ENCODE measurements around the gene CYBC1. TPM values are rescaled to one million over a fixed set of nuclear protein-coding genes. Genes with fewer than 3 reads are reported as not detected.

CYBC1 gene
- total RNA-seq, 1 experiment from 2014 or later = 92.4 TPM

- no peak overlapping the region for H3K9ac ChIP-seq (ENCODE audit: low read length)
- DNase-seq = peak; percentile 17
- H3K36me3 ChIP-seq (ENCODE audit: insufficient read depth, low read length) = peaks cover 8% of the 10 kb centered on the region; the same call in 1 of the 2 replicates
- no peak overlapping the region for H2AFZ ChIP-seq (ENCODE audit: low read length)
- H3K79me2 ChIP-seq (ENCODE audit: low read length) = no peaks in the 10 kb centered on the region
- peaks cover 4% of the 10 kb centered on the region; the same call in 1 of the 2 replicates for H4K20me1 ChIP-seq (ENCODE audit: insufficient read depth, low read depth, low read length)
- H3K9me2 ChIP-seq (replicated peaks; ENCODE audit: insufficient read depth, low read length) = no peaks in the 10 kb centered on the region
- no peak overlapping the region for H3K4me3 ChIP-seq (ENCODE audit: low read length)
- H3K4me2 ChIP-seq (ENCODE audit: low read depth, low read length, poor library complexity, severe bottlenecking) = no peak overlapping the region
- no peaks in the 10 kb centered on the region for H3K9me3 ChIP-seq (ENCODE audit: low read length)
- no peaks in the 10 kb centered on the region for H3K27me3 ChIP-seq (ENCODE audit: low read length)
- peaks cover 15% of the 10 kb centered on the region for H3K4me1 ChIP-seq (ENCODE audit: low read length)
- H3K27ac ChIP-seq (ENCODE audit: low read length) = no peak overlapping the region
Measured at GRCh38 chr17:82438401-82439193, 12.0 kb downstream of the CYBC1 start.

GRCh38 chr17:82437325-82437668, 13.3 kb downstream of the CYBC1 start:
- Histone ChIP-seq H2AFZ (ENCODE audit: low read length) (no peak overlapping the region), H3K27ac (ENCODE audit: low read length) (no peak overlapping the region), H3K4me2 (ENCODE audit: low read depth, low read length, poor library complexity, severe bottlenecking) (no peak overlapping the region), H3K9me2 (replicated peaks; ENCODE audit: insufficient read depth, low read length) (no peaks in the 10 kb centered on the region), H3K27me3 (ENCODE audit: low read length) (no peaks in the 10 kb centered on the region), H3K9ac (ENCODE audit: low read length) (no peak overlapping the region), H4K20me1 (ENCODE audit: insufficient read depth, low read depth, low read length) (peaks cover 1% of the 10 kb centered on the region; the same call in 1 of the 2 replicates), H3K4me3 (ENCODE audit: low read length) (no peak overlapping the region), H3K4me1 (ENCODE audit: low read length) (peaks cover 15% of the 10 kb centered on the region), H3K36me3 (ENCODE audit: insufficient read depth, low read length) (no peaks in the 10 kb centered on the region), H3K79me2 (ENCODE audit: low read length) (no peaks in the 10 kb centered on the region), H3K9me3 (ENCODE audit: low read length) (no peaks in the 10 kb centered on the region)
- DNase-seq = peak; percentile 37

DNA sequence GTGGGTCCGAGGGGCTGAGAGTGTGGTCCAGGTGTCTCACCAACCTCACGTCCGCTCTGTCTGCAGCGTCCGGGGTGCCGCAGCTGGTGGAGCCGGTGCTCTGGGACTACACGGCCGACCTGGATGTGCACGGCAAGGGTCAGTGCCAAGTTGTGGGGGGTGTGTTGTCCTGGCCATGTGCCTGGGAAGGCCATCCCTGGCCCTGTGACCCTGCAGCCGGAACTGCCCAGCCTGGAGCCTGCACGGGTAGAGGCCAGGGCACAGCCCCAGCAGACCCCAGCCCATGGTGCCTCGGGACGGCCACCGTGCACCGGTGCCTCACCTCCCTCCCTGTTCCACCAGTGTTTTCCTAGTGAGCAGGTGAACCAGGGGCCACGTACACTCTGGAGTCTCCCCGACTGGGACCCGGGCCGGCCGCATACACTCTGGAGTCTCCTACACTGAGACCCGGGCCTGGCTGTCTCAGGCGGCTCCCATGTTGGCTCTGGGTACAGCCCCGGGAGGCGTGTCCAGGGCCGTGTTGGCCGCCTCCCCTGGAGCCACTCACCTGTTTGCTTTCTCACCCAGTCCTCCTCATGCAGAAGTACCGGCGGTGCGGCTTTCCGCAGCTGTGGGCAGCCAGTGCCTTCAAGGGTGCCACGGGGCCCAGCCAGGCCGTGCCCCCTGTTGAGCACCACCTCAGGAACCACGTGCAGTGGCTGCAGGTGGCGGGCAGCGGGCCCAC, 13.8 kb downstream of the CYBC1 start:
- no peak overlapping the region for H3K4me2 ChIP-seq (ENCODE audit: low read depth, low read length, poor library complexity, severe bottlenecking)
- H3K9me2 ChIP-seq (replicated peaks; ENCODE audit: insufficient read depth, low read length) = no peaks in the 10 kb centered on the region
- no peak overlapping the region for H3K9ac ChIP-seq (ENCODE audit: low read length)
- H3K9me3 ChIP-seq (ENCODE audit: low read length) = no peaks in the 10 kb centered on the region
- H3K27me3 ChIP-seq (ENCODE audit: low read length) = no peaks in the 10 kb centered on the region
- H4K20me1 ChIP-seq (ENCODE audit: insufficient read depth, low read depth, low read length) = no peaks in the 10 kb centered on the region
- no peak overlapping the region for H3K27ac ChIP-seq (ENCODE audit: low read length)
- no peaks in the 10 kb centered on the region for H3K36me3 ChIP-seq (ENCODE audit: insufficient read depth, low read length)
- H3K4me1 ChIP-seq (ENCODE audit: low read length) = peaks cover 15% of the 10 kb centered on the region
- peak; percentile 26 for DNase-seq
- H3K4me3 ChIP-seq (ENCODE audit: low read length) = no peak overlapping the region
- H2AFZ ChIP-seq (ENCODE audit: low read length) = no peak overlapping the region
- no peaks in the 10 kb centered on the region for H3K79me2 ChIP-seq (ENCODE audit: low read length)

- H3K9me3 ChIP-seq (ENCODE audit: low read length) = no peaks in the 10 kb centered on the region
- H4K20me1 ChIP-seq (ENCODE audit: insufficient read depth, low read depth, low read length) = no peaks in the 10 kb centered on the region
- no peaks in the 10 kb centered on the region for H3K79me2 ChIP-seq (ENCODE audit: low read length)
- H2AFZ ChIP-seq (ENCODE audit: low read length) = no peak overlapping the region
- H3K4me1 ChIP-seq (ENCODE audit: low read length) = peaks cover 14% of the 10 kb centered on the region
- H3K4me3 ChIP-seq (ENCODE audit: low read length) = no peak overlapping the region
- H3K36me3 ChIP-seq (ENCODE audit: insufficient read depth, low read length) = no peaks in the 10 kb centered on the region
- DNase-seq = no peak
- no peaks in the 10 kb centered on the region for H3K9me2 ChIP-seq (replicated peaks; ENCODE audit: insufficient read depth, low read length)
- no peak overlapping the region for H3K4me2 ChIP-seq (ENCODE audit: low read depth, low read length, poor library complexity, severe bottlenecking)
- H3K27me3 ChIP-seq (ENCODE audit: low read length) = no peaks in the 10 kb centered on the region
- no peak overlapping the region for H3K9ac ChIP-seq (ENCODE audit: low read length)
- H3K27ac ChIP-seq (ENCODE audit: low read length) = no peak overlapping the region
Measured at GRCh38 chr17:82435601-82436583, 14.7 kb downstream of the CYBC1 start.

DNA sequence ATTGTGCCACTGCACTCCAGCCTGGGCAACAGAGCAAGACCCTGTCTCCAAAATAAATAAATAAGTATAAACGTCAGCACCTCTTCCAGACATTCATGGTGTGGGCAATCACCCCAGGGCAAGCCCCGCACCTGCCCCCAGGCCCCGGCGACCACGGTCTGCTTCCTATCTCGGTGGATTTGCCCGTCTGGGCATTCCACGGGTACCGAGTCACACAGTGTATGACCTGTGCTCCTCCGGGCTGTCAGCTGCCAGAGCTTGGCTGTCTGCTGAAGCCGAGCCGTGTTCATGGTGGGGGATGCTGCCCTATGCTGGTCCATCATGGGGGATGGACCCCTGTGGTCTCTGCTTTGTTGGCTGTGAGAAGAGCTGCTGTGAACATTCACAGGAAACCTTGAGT, 15.4 kb downstream of the CYBC1 start:
- no peak overlapping the region for H2AFZ ChIP-seq (ENCODE audit: low read length)
- H3K27me3 ChIP-seq (ENCODE audit: low read length) = no peaks in the 10 kb centered on the region
- H3K9me2 ChIP-seq (replicated peaks; ENCODE audit: insufficient read depth, low read length) = no peaks in the 10 kb centered on the region
- no peaks in the 10 kb centered on the region for H3K9me3 ChIP-seq (ENCODE audit: low read length)
- H3K9ac ChIP-seq (ENCODE audit: low read length) = no peak overlapping the region
- H3K79me2 ChIP-seq (ENCODE audit: low read length) = no peaks in the 10 kb centered on the region
- peaks cover 9% of the 10 kb centered on the region for H3K4me1 ChIP-seq (ENCODE audit: low read length)
- H4K20me1 ChIP-seq (ENCODE audit: insufficient read depth, low read depth, low read length) = no peaks in the 10 kb centered on the region
- no peaks in the 10 kb centered on the region for H3K36me3 ChIP-seq (ENCODE audit: insufficient read depth, low read length)
- H3K4me2 ChIP-seq (ENCODE audit: low read depth, low read length, poor library complexity, severe bottlenecking) = no peak overlapping the region
- no peak overlapping the region for H3K4me3 ChIP-seq (ENCODE audit: low read length)
- no peak overlapping the region for H3K27ac ChIP-seq (ENCODE audit: low read length)
- DNase-seq = no peak

DNA sequence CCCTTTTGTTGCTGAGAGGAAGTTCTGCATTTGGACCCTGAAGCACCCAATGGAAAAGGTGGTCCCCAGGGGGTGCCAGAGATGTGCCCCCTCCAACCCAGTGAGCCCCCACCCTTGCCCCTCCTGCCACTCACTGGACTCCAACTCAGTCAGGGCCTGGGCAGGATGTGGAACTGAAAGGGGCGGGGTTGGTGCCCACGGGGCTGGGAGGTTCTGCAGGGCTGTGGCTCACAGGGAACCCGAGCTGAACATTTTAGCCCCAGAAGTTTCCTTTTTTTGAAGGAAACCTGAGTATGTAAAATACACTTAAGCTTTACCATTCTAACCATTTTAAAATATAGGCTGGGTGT, 16.4 kb downstream of the CYBC1 start:
- Histone ChIP-seq H4K20me1 (ENCODE audit: insufficient read depth, low read depth, low read length) (no peaks in the 10 kb centered on the region), H3K79me2 (ENCODE audit: low read length) (no peaks in the 10 kb centered on the region), H3K27me3 (ENCODE audit: low read length) (no peaks in the 10 kb centered on the region), H3K4me2 (ENCODE audit: low read depth, low read length, poor library complexity, severe bottlenecking) (peak overlapping the region; percentile 2), H2AFZ (ENCODE audit: low read length) (no peak overlapping the region), H3K36me3 (ENCODE audit: insufficient read depth, low read length) (no peaks in the 10 kb centered on the region), H3K9me2 (replicated peaks; ENCODE audit: insufficient read depth, low read length) (no peaks in the 10 kb centered on the region), H3K4me3 (ENCODE audit: low read length) (no peak overlapping the region), H3K9ac (ENCODE audit: low read length) (no peak overlapping the region), H3K9me3 (ENCODE audit: low read length) (no peaks in the 10 kb centered on the region), H3K4me1 (ENCODE audit: low read length) (peaks cover 15% of the 10 kb centered on the region), H3K27ac (ENCODE audit: low read length) (no peak overlapping the region)
- peak; percentile 44 for DNase-seq

GRCh38 chr17:82433560-82434215, 16.9 kb downstream of the CYBC1 start:
- H2AFZ ChIP-seq (ENCODE audit: low read length) = no peak overlapping the region
- H3K9me2 ChIP-seq (replicated peaks; ENCODE audit: insufficient read depth, low read length) = no peaks in the 10 kb centered on the region
- no peak overlapping the region for H3K4me3 ChIP-seq (ENCODE audit: low read length)
- peaks cover 15% of the 10 kb centered on the region for H3K4me1 ChIP-seq (ENCODE audit: low read length)
- no peaks in the 10 kb centered on the region for H4K20me1 ChIP-seq (ENCODE audit: insufficient read depth, low read depth, low read length)
- DNase-seq = no peak
- H3K9ac ChIP-seq (ENCODE audit: low read length) = no peak overlapping the region
- no peaks in the 10 kb centered on the region for H3K27me3 ChIP-seq (ENCODE audit: low read length)
- no peak overlapping the region for H3K27ac ChIP-seq (ENCODE audit: low read length)
- H3K36me3 ChIP-seq (ENCODE audit: insufficient read depth, low read length) = no peaks in the 10 kb centered on the region
- peak overlapping the region; percentile 2 for H3K4me2 ChIP-seq (ENCODE audit: low read depth, low read length, poor library complexity, severe bottlenecking)
- H3K79me2 ChIP-seq (ENCODE audit: low read length) = no peaks in the 10 kb centered on the region
- H3K9me3 ChIP-seq (ENCODE audit: low read length) = no peaks in the 10 kb centered on the region
